ENCODE data around the gene BCL3.
"Not testable (repeated sequence)": the region's sequence is repeated elsewhere in the genome, so short reads cannot be mapped to it uniquely, and the experiment has no call there.

Gene BCL3

DNA sequence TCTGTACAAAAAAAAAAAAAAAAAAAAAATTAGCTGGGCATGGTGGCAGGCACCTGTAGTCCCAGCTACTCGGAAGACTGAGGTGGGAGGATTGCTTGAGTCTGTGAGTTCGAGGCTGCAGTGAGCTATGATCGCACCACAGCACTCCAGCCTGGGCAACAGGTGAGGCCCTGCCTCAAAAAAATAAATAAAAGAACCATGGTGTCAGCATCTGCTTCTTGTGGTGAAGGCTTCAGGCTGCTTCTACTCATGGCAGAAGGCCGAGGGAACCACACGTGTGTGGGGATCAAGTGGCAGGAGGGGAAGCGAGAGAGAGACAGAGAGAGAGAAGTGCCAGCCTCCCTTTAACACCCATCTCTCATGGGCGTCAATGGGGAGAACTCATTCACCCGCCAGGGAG, 13.5 kb downstream of the BCL3 start:
- no peak for DNase-seq

DNA sequence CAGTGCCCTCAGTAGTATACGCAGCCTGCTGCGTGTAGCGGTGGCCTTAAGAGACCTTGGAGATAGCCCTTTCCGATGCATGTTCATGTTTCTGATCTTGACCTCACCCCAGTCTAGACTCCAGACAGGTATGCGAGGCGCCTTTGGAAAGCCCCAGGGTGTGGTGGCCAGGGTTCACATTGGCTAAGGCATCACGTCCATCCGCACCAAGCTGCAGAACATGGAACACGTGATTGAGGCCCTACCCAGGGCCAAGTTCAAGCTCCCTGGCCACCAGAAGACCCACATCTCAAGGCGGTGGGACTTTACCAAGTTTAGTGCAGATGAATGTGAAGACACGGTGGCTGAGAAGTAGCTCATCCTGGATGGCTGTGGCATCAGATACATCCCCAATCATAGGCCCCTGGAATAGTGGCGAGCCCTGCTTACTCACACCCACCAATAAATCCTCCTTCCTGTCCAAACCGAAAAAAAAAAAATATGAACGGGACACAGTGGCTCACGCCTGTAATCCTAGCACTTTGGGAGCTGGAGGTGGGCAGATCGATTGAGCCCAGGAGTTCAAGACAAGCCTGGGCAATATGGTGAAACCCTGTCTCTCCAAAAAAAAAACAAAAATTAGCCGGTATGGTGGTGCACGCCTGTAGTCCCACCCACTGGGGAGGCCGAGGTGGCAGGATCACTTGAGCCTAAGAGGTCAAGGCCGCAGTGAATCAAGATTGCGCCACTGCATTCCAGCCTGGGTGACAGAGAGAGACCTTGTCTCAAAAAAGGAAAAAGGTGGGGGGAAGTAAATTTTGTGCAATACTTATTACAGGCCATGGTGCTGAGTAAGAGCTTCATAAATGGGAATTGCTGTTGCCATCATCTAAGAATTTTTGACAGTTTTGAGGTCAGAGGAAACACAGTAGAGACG, 16.8 kb downstream of the BCL3 start:
- no peak for DNase-seq

DNA sequence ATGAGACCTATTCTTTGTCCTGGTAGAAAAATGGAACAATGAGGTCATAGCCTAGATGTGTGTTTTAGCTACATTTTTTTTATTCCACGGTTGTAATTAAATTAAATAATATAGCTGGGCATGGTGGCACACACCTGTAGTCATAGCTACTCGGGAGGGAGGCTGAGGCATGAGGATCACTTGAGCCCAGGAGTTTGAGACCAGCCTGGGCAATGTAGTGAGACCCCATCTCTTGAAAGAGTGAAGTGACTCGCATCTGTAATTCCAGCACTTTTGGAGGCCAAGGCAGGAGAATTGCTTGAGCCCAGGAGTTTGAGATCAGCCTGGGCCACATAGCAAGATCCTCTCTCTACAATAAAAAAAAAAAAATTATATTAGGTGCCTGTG, 17.4 kb downstream of the BCL3 start:
- no peak for DNase-seq

DNA sequence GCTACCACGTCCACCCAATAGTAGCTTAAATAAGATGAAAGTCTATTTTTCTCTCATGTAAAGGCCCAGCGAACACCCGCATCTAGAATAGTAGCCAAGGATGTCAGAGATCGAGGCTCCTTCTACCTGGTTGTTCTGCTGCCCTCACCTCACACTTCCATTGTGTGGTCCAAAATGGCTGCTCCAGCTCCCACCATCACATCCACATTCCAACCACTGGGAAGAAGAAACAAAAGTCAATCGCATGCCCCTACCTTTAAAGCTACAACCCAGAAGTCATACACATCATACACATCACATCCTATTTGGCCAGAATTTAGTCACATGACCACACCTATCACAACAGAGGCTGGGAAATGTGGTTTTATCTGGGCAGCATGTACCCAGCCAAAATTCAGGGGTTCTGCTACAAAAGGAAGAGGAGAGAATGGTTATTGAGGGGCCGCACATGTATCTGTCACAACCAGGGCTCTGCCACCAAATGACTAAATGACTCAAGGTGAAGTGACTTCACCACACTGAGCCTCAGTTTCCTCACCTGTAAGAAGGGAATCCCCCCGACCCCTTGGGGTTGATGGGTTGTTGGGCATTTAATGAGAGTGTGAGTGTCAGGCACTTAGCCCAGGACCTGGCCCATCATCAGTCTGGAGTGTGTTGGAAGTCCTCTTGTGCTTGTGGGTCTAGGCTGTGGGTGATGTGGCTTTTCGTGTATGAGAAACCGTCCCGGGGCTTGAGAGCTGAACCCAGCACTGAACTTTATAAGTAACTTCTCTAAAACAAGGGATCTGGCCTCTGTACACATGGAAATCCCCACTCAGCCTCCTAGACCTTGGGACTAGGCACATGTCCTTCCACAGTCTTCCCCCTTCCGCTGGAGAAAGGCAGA, 19.0 kb downstream of the BCL3 start:
- no peak for DNase-seq

DNA sequence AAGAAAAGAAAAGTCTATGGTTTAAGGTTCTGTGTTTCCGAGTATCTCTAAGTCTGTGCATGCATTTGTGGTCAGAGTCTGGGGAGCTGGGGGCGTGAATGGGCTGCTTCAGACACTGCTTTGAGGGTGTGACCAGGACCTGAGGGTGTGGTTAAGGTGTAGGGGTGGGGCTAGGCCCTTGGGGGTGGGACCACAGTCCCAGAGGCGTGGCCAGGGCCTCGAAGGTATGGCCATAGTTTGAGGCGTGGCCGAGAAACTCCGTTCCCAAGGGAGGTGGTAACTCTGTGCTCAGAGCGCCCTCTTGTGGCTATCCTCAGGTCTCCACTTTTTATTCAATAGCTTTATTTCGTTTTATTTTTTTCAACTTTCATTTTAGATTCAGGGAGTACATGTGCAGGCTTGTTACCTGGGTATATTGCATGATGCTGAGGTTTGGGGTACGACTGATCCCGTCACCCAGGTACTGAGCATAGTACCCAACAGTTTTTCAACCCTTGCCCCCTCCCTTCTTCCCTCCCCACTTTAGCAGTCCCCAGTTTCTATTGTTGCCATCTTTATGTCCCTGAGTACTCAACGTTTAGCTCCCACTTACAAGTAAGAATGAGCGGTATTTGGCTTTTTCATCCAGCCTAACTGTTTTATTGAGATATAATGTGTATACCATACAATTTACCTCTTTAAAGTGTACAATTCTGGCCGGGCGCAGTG, 22.2 kb downstream of the BCL3 start:
- peak; percentile 99 for DNase-seq

DNA sequence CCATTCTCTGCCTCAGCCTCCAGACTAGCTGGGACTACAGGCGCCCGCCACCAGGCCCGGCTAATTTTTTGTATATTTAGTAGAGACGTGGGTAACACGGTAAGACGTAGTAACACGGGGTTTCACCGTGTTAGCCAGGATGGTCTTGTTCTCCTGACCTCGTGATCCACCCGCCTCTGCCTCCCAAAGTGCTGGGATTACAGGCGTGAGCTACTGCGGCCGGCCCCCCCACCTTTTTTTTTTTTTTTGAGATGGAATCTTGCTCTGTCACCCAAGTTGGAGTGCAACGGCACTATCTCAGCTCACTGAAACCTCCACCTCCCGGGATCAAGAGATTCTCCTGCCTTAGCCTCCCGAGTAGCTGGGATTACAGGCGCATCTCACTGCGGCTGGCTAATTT, 23.6 kb downstream of the BCL3 start:
- not testable (repeated sequence) for DNase-seq

DNA sequence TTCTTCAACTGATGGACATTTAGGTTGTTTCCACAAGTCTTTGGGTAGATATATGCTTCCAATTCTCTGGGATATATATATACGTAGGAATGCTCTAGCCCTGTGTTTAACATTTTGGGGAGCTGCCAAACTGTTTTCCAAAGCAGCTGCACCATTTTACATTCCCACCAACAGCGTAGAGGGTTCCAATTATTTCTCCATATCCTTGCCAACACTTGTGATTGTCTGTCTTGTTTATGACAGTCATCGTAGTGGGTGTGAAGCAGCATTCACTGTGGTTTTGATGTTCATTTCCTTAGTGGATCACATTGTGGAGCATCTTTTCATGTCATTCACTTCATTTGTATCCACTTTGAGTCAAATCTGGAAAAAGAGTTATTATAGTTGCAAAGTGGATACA, 24.5 kb downstream of the BCL3 start:
- DNase-seq, result no peak

DNA sequence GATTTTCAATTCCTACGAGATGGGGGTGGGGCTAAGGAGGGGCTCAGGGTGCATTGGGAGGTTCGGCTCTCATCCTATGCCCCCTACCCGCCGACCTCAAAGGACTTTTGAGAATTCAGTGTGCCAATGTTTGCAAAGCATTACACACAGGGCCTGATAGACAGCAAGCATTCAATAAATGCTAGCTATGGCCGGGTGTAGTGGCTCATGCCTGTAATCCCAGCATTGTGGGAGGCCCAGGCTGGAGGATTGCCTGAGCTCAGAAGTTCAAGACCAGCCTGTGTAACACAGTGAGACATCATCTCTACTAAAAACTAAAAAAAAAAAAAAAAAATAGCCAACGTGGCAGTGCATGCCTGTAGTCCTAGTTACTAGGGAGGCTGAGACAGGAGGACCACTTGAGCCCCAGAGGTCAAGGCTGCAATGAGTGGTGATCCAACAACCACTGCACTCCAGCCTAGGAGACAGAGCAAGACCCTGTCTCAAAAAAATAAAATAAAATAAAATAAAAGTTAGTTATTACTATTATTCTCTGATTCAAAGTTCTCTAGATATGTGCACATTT, 27.2 kb downstream of the BCL3 start:
- no peak for DNase-seq

DNA sequence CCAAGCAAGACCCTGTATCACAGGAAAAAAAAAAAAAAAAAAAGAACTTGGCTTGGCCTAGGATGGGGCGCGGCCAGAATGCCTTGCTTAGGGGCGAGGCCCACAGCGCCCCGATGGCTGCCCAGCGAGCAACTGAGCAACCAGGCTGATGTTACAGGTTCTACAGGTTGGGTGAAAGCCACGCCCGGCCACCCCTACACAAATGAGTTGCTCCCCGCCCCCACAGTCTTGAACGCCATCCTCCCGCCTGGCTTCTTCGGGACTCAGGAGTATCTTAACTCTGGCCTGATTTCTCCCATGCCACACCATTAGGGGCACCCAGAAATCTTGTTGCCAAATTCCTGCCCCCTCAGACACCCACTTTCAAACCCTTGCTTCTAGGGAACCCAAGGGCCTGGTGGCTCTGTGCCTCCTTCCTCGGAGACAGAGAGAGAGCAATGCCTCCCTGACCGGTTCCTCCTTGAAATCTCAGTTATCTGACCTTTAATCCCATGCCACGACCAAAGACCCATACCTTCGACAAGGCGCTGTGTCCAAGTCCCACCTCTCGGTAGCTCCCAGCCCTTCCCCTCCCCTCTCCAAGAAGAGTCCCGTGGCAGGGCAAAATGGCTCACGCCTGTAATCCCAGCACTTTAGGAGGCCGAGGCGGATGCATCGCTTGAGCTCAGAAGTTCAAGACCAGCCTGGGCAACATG, 28.0 kb downstream of the BCL3 start:
- DNase-seq, result no peak

DNA sequence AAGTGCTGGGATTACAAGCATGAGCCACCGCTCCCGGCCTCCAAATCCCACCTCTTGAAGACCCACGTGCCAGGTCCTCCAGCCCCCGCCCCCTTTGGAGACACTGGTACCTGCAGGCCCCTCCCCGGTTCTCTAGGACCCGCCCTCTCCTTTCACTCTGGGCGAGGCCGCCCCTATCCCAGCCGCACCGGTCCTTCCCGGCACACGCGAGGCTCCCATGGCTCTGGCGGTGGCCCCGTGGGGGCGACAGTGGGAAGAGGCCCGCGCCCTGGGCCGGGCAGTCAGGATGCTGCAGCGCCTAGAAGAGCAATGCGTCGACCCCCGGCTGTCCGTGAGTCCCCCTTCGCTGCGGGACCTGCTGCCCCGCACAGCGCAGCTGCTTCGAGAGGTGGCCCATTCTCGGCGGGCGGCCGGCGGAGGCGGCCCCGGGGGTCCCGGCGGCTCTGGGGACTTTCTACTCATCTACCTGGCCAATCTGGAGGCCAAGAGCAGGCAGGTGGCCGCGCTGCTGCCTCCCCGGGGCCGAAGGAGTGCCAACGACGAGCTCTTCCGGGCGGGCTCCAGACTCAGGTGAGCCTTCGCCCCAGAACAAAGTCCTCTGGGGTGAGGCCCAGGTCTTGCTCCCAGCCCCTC, 29.3 kb downstream of the BCL3 start, which contains the start of gene CBLC:
Gene CBLC (plus strand): TSS at position 176 of the 633 bp plus-strand sequence. CDS start 42 bp downstream, at position 218.
- no peak for DNase-seq

DNA sequence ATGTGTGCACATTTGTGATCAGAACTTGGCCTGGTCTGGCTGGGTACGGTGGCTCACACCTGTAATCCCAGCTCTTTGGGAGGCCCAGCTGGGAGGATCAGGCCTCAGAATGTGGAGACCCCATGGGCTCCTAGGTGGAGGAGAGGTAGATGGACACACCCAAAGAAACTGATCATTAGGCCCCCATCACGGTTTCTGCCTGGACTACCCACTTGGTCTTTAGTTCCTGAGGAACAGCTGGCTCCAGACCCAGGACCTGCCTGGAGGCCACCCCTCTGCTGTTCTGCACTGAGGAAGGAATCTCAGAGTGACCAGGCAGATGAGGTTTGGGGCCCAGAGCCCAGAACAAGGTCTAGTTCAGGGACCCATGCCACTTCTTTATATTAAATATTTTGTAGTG, 30.6 kb downstream of the BCL3 start:
- no peak for DNase-seq

DNA sequence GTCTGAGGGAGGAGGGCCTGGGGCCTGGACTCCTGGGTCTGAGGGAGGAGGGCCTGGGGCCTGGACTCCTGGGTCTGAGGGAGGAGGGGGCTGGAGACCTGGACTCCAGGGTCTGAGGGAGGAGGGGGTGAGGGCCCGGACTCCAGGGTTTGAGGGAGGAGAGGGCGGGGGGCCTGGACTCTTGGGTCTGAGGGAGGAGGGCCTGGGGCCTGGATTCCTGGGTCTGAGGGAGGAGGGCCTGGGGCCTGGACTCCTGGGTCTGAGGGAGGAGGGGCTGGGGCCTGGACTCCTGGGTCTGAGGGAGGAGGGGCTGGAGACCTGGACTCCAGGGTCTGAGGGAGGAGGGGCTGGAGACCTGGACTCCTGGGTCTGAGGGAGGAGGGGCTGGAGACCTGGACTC, 33.2 kb downstream of the BCL3 start:
- not testable (repeated sequence) for DNase-seq

DNA sequence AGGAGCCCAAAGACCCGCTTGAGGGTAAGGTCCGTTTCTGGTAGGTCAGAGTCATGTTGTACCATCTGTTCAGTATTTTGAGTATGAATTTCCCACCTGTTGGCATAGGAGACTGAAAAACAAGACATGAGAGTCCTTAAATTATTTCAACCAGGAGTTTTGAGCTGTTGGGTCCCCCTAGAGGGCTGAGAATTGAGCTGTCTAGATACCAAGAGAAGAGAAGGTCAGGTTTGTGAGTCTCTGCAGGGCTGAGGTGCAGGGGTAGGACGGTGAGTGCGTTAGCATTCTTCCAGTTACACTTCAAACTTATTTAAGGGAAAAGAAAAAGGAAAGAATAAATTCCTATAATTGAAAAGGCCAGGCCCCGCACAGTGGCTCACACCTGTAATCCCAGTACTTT, 34.2 kb downstream of the BCL3 start:
- DNase-seq, result no peak

DNA sequence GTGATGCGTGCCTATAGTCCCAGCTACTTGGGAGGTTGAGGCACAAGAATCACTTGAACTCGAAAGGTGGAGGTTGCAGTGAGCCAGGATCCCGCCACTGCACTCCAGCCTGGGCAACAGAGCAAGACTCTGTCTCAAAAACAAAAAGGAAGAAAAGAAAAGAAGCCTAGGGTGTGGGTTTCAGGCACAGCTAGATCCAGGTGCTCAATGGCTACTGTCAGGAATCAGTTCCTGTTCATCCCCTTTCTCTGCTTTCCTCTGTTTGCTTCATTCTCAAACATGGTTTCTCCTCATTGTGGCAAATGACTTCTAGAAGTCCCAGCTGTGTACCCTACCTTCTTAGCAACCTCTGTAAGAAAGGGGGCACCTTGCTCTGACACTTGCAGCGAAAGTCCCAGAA, 35.0 kb downstream of the BCL3 start:
- DNase-seq, result no peak

DNA sequence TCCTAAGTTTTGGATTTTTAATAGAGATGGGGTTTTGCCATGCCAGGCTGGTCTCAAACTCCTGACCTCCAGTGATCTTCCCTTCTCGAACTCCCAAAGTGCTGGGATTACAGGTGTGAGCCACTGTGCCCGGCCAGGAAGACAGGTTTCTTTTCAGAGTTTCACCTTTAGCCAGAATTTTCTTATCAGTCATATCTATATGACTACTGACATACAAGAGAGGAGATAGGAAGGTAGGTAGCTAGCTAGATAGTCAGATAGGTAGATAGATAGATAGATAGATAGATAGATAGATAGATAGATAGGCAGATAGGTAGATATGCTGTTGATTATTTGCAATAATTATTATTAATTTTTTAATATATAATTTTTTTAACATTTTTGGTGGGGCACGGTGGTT, 36.8 kb downstream of the BCL3 start:
- DNase-seq, result no peak

DNA sequence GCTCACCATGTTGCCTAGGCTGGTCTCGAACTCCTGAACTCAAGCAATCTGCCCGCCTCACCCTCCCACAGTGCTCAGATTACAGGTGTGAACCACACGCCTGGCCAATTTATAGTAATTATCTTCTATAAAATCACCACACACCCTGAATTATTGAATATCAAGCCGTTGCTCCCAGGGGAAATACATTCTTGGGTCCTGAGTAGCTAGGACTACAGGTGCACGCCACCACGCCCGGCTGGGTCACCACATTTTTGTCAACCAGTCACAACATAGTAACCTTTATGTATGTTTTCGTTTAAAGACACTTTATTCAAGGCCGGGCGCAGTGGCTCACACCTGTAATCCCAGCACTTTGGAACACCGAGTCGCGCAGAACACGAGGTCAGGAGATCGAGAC, 37.5 kb downstream of the BCL3 start:
- DNase-seq, result no peak

DNA sequence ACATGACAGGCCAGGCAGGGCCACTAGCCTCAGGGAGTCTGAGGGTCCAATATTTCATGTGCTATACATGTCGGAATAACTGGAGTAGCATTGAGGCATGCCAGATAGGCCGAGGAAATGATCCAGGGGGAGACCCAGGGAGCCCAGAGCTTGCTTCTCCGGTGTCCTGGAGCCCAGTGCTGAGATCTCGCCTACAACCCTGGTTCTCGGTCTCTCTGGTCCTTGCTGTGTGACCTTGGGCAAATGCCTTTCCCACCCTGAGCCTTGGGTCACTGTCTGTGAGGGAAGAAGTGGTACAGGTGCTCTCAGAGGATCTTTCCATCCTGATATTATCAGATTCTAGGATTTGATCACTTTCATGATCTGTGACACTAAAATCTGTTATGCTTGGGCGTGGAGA, 40.5 kb downstream of the BCL3 start:
- DNase-seq, result no peak

DNA sequence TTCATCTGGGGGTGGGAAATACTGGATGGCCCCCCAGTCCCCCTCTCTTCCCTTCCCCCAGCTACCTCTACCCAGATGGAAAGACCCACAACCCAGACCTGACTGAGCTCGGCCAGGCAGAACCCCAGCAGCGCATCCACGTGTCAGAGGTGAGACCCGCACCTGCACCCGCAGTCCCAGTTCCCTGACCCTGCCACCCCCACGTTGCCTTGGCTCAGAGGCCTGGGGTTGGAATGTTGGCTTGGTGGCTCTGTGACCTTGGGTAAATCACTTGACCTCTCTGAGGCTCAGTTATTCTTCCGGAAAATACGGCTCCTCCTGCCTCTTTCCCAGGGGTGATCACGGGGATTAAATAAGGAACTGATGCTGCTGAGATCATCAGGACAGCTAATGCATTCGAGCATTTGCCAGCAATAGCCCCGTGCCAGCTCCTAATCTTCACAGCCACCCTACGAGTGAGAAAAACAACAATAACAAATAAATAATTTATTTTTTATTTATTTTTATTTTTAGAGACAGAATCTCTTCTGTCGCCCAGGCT, 41.5 kb downstream of the BCL3 start:
- DNase-seq, result no peak

DNA sequence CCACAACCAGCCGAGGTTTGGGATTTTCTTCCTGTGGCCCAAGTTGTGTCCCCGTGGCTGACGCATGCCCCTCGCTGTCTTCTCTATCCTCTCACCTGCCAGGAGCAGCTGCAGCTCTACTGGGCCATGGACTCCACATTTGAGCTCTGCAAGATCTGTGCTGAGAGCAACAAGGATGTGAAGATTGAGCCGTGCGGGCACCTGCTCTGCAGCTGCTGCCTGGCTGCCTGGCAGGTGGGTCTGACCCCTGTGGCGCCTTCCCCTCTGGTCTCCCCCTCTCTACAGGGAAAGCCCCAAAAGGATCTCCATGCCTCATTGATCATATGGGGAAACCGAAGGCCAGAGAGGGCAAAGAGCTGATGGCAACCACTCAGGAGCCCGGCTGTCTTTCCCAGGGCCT, 43.8 kb downstream of the BCL3 start:
- no peak for DNase-seq

DNA sequence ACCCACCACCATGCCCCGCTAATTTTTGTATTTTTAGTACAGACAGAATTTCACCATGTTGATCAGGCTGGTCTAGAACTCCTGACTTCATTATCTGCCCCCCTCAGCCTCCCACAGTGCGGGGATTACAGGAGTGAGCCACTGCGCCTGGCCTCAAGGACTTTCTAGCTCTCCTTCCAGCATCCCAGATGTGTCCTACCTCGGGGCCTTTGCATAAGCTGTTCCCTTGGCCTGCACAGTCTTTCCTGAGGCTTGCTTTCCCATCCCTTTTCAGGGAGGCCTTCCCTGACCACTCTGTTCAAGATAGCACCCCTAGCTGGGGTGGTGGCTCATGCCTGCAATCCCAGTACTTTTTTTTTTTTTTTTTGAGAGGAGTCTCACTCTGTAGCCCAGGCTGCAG, 46.1 kb downstream of the BCL3 start:
- no peak for DNase-seq

DNA sequence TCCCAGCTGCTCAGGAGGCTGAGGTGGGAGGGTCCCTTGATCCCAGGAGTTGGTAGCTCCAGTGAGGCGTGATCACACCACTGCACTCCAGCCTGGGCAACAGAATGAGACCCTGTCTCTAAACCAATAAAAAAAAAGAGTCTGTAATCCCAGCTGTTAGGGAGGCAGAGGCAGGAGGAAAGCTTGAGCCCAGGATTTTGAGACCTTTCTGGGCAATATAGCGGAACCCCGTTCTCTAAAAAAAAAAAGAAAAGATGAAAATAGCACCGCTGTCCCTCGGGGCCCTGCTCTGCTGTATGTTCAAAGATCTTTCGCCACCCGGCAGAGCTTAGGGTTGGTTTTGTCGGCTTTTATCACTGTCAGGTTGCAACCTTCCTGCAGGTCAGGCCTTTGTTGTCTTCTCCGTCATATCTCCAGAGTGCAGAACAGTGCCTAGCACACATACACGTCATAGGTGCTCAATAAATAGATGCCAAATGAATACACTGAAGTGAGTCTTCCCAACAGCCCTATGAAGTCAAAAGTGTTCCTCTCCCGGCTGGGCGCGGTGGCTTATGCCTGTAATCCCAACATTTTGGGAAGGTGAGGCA, 47.0 kb downstream of the BCL3 start:
- no peak for DNase-seq
